GM23338 (cell line): ENCODE data around the gene SMYD3. TPM values are rescaled to one million over a fixed set of nuclear protein-coding genes. Genes with fewer than 3 reads are reported as not detected.

ENCODE experiments used
- ATAC-seq: fragments of 200-7000 bp; cut with Tn5 transposase; 3 replicates; pipeline ENCODE4 v1.9.1; 2020
- DNase-seq: peaks from one replicate; pipeline ENCODE4 v3.0.0-alpha.2; 2015; ENCODE audit warnings: low spot score
- H2AFZ ChIP-seq: fragments of 200-600 bp; sonication (generic); 2 replicates; pipeline ENCODE4 v1.8.0; 2016; ENCODE audit warnings: antibody characterized with exemption, mild to moderate bottlenecking, moderate library complexity
- H3F3A ChIP-seq: fragments of 200-600 bp; sonication (generic); replicated peaks from 2 replicates; pipeline ENCODE4 v1.8.0; 2017; ENCODE audit warnings: antibody characterized with exemption, mixed run types, low read depth
- H3K27ac ChIP-seq: fragments of 200-600 bp; sonication (generic); 2 replicates; pipeline ENCODE4 v1.6.1; 2016; ENCODE audit warnings: low read depth
- H3K27me3 ChIP-seq: fragments of 200-600 bp; sonication (generic); 2 replicates; pipeline ENCODE4 v1.8.0; 2016; ENCODE audit warnings: mild to moderate bottlenecking, mixed run types, moderate library complexity; ENCODE audit not compliant: insufficient read depth
- H3K36me3 ChIP-seq: fragments of 200-600 bp; sonication (generic); 2 replicates; pipeline ENCODE4 v1.8.0; 2016; ENCODE audit warnings: mild to moderate bottlenecking; ENCODE audit not compliant: insufficient read depth
- H3K4me1 ChIP-seq: fragments of 200-600 bp; sonication (generic); 2 replicates; pipeline ENCODE4 v1.8.0; 2016; ENCODE audit warnings: mild to moderate bottlenecking, moderate library complexity; ENCODE audit not compliant: insufficient read depth
- H3K4me2 ChIP-seq: fragments of 200-600 bp; sonication (generic); 2 replicates; pipeline ENCODE4 v1.7.1; 2017; ENCODE audit warnings: mixed run types
- H3K4me3 ChIP-seq: fragments of 200-600 bp; sonication (generic); 2 replicates; pipeline ENCODE4 v1.6.1; 2016; ENCODE audit warnings: mixed run types
- H3K79me2 ChIP-seq: fragments of 200-600 bp; sonication (generic); replicated peaks from 2 replicates; pipeline ENCODE4 v1.8.0; 2017; ENCODE audit warnings: mild to moderate bottlenecking; ENCODE audit not compliant: insufficient read depth
- H3K9me2 ChIP-seq: fragments of 200-600 bp; sonication (generic); 2 replicates; pipeline ENCODE4 v1.8.0; 2017; ENCODE audit not compliant: insufficient read depth
- H4K20me1 ChIP-seq: fragments of 200-600 bp; sonication (generic); replicated peaks from 2 replicates; pipeline ENCODE4 v1.8.0; 2017; ENCODE audit warnings: mild to moderate bottlenecking; ENCODE audit not compliant: insufficient read depth
- H3K27ac Mint-ChIP-seq: 2 replicates; pipeline ENCODE4 v1.8.0; 2020; ENCODE audit warnings: inconsistent platforms, mild to moderate bottlenecking, moderate library complexity, mixed read lengths
- H3K27me3 Mint-ChIP-seq: 3 replicates; pipeline ENCODE4 v1.8.0; 2022; ENCODE audit warnings: low read depth, mild to moderate bottlenecking, moderate library complexity, mixed read lengths, inconsistent platforms; ENCODE audit not compliant: insufficient read depth, poor library complexity
- H3K36me3 Mint-ChIP-seq: 3 replicates; pipeline ENCODE4 v1.8.0; 2021; ENCODE audit warnings: low read depth, mild to moderate bottlenecking, inconsistent platforms, moderate library complexity, mixed read lengths
- H3K4me1 Mint-ChIP-seq: 3 replicates; pipeline ENCODE4 v1.8.0; 2020; ENCODE audit warnings: mild to moderate bottlenecking, inconsistent platforms, mixed read lengths
- H3K4me3 Mint-ChIP-seq: 3 replicates; pipeline ENCODE4 v1.8.0; 2021; ENCODE audit warnings: moderate library complexity, mild to moderate bottlenecking, inconsistent platforms, mixed read lengths
- H3K9me3 Mint-ChIP-seq: 3 replicates; pipeline ENCODE4 v1.8.0; 2020; ENCODE audit warnings: moderate library complexity, mild to moderate bottlenecking, inconsistent platforms, mixed read lengths
- CREB1 ChIP-seq: fragments of 250-450 bp; sonication (Bioruptor Pico); IDR thresholded peaks from 2 replicates; pipeline ENCODE4 v1.5.0; 2020; ENCODE audit warnings: low read depth, mild to moderate bottlenecking, moderate library complexity
- CTCF ChIP-seq, 2 experiments: fragments of 200-600 bp in 1 of 2; sonication (generic) in 1 of 2; conservative IDR thresholded peaks; 2 replicates each; pipeline versions ENCODE4 v1.5.1 to v1.6.1; 2016 to 2017; ENCODE audit warnings: antibody characterized with exemption in 2 of 2, low read depth in 2 of 2, mild to moderate bottlenecking in 2 of 2, moderate library complexity in 1 of 2
- ETS1 ChIP-seq: IDR thresholded peaks from 2 replicates; pipeline ENCODE4 v1.6.1; 2016; ENCODE audit warnings: antibody characterized with exemption
- EZH2 ChIP-seq: fragments of 200-600 bp; sonication (generic); IDR thresholded peaks from one replicate; pipeline ENCODE4 v1.8.0; 2017; ENCODE audit warnings: antibody characterized with exemption, mild to moderate bottlenecking, low read depth; ENCODE audit not compliant: unreplicated experiment
- EZH2phosphoT487 ChIP-seq: fragments of 200-600 bp; sonication (generic); IDR thresholded peaks from one replicate; pipeline ENCODE4 v1.8.1; 2018; ENCODE audit warnings: antibody characterized with exemption; ENCODE audit not compliant: unreplicated experiment
- JUNB ChIP-seq: IDR thresholded peaks from one replicate; pipeline ENCODE4 v1.6.1; 2016; ENCODE audit warnings: antibody characterized with exemption; ENCODE audit not compliant: unreplicated experiment
- NANOG ChIP-seq: IDR thresholded peaks from 2 replicates; pipeline ENCODE4 v1.6.1; 2016; ENCODE audit warnings: antibody characterized with exemption, borderline replicate concordance
- POLR2AphosphoS5 ChIP-seq: IDR thresholded peaks from 2 replicates; pipeline ENCODE4 v1.6.1; 2016; ENCODE audit warnings: antibody characterized with exemption, low read depth
- REST ChIP-seq: IDR thresholded peaks from one replicate; pipeline ENCODE4 v1.6.1; 2018; ENCODE audit warnings: antibody characterized with exemption; ENCODE audit not compliant: unreplicated experiment
- STAT1 ChIP-seq: IDR thresholded peaks from one replicate; pipeline ENCODE4 v1.6.1; 2016; ENCODE audit warnings: antibody characterized with exemption; ENCODE audit not compliant: unreplicated experiment
- ZNF114 ChIP-seq: fragments of 250-450 bp; sonication (Bioruptor Pico); IDR thresholded peaks from 2 replicates; pipeline ENCODE4 v1.5.0; 2020; ENCODE audit warnings: mild to moderate bottlenecking, moderate library complexity
- ZNF331 ChIP-seq: fragments of 250-450 bp; sonication (Bioruptor Pico); IDR thresholded peaks from 2 replicates; pipeline ENCODE4 v1.5.0; 2020; ENCODE audit warnings: low read depth, mild to moderate bottlenecking, moderate library complexity
- ZNF462 ChIP-seq: fragments of 250-450 bp; sonication (Bioruptor Pico); IDR thresholded peaks from 2 replicates; pipeline ENCODE4 v1.5.0; 2020; ENCODE audit warnings: mild to moderate bottlenecking, moderate library complexity
- polyA plus RNA-seq: library from polyadenylated mRNA; unstranded; fragments of >200 nt; fragmentation: Nextera tagmentation; extraction: Ambion mirVana; gene quantifications from 2 replicates; pipeline ENCODE4 v1.2.1, GENCODE V29; 2016
- total RNA-seq: library from RNA; depleted of rRNA; stranded (reverse); fragments of >200 nt; shearing (Covaris generic); gene quantifications from 2 replicates; pipeline ENCODE4 v1.2.3, GENCODE V29; 2014

SMYD3 gene
- total and polyA plus RNA-seq, 2 experiments from 2014 or later, result 31.8 to 34.4 TPM

- Histone ChIP-seq H3K4me2 (no peak overlapping the region), H3K27me3 (no peaks in the 10 kb centered on the region), H3K27ac (no peak overlapping the region), H3K4me3 (no peak overlapping the region), H4K20me1 (no peaks in the 10 kb centered on the region), H2AFZ (no peak overlapping the region), H3K9me2 (no peaks in the 10 kb centered on the region), H3K36me3 (no peaks in the 10 kb centered on the region), H3K4me1 (peaks cover 3% of the 10 kb centered on the region; the same call in 1 of the 2 replicates), H3K79me2 (no peaks in the 10 kb centered on the region), H3F3A (no peaks in the 10 kb centered on the region)
- H3K4me3 Mint-ChIP-seq, result no peak overlapping the region
- TF ChIP-seq EZH2 (no peak), ZNF114 (CRISPR knock-in tag) (no peak), POLR2AphosphoS5 (no peak), NANOG (no peak), ZNF331 (CRISPR knock-in tag) (no peak), JUNB (no peak), STAT1 (no peak), ETS1 (no peak), REST (no peak), EZH2phosphoT487 (no peak), CTCF (conservative IDR thresholded peaks at IDR 0.05; ENCODE audit: low read depth in 2 of 2) (no peak; a peak in 1 of 4 replicates), CREB1 (CRISPR knock-in tag) (no peak), ZNF462 (CRISPR knock-in tag) (no peak)
- peak overlapping the region; percentile 49; the same call in 1 of the 2 replicates for H3K27ac Mint-ChIP-seq
- no peaks in the 10 kb centered on the region for H3K27me3 Mint-ChIP-seq
- DNase-seq (peak; percentile 50), ATAC-seq (peak; percentile 88)
- peaks cover 17% of the 10 kb centered on the region for H3K36me3 Mint-ChIP-seq
- peaks cover 23% of the 10 kb centered on the region for H3K9me3 Mint-ChIP-seq
- peaks cover 11% of the 10 kb centered on the region for H3K4me1 Mint-ChIP-seq
Measured at GRCh38 chr1:246151796-246152434, 355.2 kb downstream of the SMYD3 start.
